ENCODE measurements around the gene RADIL. TPM values are rescaled to one million over a fixed set of nuclear protein-coding genes. Genes with fewer than 3 reads are reported as not detected.

RADIL gene
- under 1 TPM; 0.37 to 0.84 TPM for total RNA-seq

- peak; percentile 89 for DNase-seq
- Mint-ChIP-seq H3K4me1 (peaks cover 12% of the 10 kb centered on the region), H3K27ac (no peak within 1 kb of the TSS), H3K4me3 (peak within 1 kb of the TSS; percentile 51), H3K27me3 (peaks cover 25% of the 10 kb centered on the region), H3K9me3 (no peaks in the 10 kb centered on the region), H3K36me3 (ENCODE audit: low read depth) (no peaks in the 10 kb centered on the region)
- POLR2A ChIA-PET: no interaction called here
- CTCF ChIA-PET: interaction anchor here (0.5 to 1.5 kb wide), 9 partner anchors 9 to 489 kb away, joined by 3 to 8 read pairs (median 4); no protein-coding TSS in a partner anchor
Observed at GRCh38 chr7:4883372-4884144, at the start of gene RADIL. Gene RADIL, minus strand, starts transcription at chr7:4883716. Its CDS starts 5,577 bp downstream, at chr7:4878139.

DNA sequence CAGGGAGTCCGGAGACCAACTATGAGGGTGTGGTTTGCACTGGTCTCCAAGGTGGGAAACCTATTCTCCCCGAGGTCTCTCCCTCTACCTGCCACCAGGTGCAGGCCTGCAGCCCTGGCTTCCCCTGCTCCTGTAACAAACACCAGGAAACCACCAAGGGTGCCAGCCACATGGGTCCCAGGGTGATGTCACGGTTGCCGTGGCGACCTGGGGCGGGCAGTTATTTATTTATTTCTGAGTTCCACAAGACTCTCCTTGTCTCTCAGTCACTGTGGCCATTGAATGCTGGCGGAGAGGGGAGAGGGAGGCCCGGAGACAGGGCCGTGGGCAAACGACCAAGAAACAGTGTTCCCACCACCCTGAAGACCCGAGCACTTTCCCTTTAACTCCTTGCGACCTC, 48.4 kb upstream of the RADIL start:
- CTCF ChIA-PET: no interaction called here
- Mint-ChIP-seq H3K27ac (no peak overlapping the region), H3K9me3 (no peaks in the 10 kb centered on the region), H3K36me3 (ENCODE audit: low read depth) (no peaks in the 10 kb centered on the region), H3K4me1 (no peaks in the 10 kb centered on the region), H3K4me3 (no peak overlapping the region), H3K27me3 (no peaks in the 10 kb centered on the region)
- POLR2A ChIA-PET: no interaction called here
- peak; percentile 10 for DNase-seq

- CTCF ChIA-PET: no interaction called here
- Mint-ChIP-seq H3K4me1 (no peaks in the 10 kb centered on the region), H3K4me3 (no peak overlapping the region), H3K36me3 (ENCODE audit: low read depth) (no peaks in the 10 kb centered on the region), H3K27ac (no peak overlapping the region), H3K9me3 (no peaks in the 10 kb centered on the region), H3K27me3 (no peaks in the 10 kb centered on the region)
- POLR2A ChIA-PET: no interaction called here
- DNase-seq: no peak
Observed at GRCh38 chr7:4929005-4929404, 45.5 kb upstream of the RADIL start.

DNA sequence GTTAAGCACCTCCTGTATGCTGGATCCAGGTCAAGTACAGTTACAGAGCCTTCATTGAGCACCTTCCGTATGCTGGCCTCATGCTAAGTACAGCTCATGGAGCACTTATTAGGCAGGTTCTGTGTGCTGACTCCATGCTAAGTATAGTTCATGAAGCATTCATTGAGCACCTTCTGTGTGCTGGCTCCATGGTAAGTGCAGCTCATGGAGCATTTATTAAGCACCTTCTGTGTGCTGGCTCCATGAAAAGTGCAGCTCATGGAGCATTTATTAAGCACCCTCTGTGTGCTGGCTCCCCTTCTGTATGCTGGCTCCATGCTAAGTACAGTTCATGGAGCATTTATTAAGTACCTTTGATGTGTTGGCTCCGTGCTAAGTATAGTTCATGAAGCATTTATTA, 44.9 kb upstream of the RADIL start:
- ChIA-PET POLR2A (no interaction called here), CTCF (no interaction called here)
- no peak for DNase-seq
- Mint-ChIP-seq H3K9me3 (no peaks in the 10 kb centered on the region), H3K36me3 (ENCODE audit: low read depth) (no peaks in the 10 kb centered on the region), H3K4me3 (no peak overlapping the region), H3K27ac (no peak overlapping the region), H3K27me3 (no peaks in the 10 kb centered on the region), H3K4me1 (no peaks in the 10 kb centered on the region)

DNA sequence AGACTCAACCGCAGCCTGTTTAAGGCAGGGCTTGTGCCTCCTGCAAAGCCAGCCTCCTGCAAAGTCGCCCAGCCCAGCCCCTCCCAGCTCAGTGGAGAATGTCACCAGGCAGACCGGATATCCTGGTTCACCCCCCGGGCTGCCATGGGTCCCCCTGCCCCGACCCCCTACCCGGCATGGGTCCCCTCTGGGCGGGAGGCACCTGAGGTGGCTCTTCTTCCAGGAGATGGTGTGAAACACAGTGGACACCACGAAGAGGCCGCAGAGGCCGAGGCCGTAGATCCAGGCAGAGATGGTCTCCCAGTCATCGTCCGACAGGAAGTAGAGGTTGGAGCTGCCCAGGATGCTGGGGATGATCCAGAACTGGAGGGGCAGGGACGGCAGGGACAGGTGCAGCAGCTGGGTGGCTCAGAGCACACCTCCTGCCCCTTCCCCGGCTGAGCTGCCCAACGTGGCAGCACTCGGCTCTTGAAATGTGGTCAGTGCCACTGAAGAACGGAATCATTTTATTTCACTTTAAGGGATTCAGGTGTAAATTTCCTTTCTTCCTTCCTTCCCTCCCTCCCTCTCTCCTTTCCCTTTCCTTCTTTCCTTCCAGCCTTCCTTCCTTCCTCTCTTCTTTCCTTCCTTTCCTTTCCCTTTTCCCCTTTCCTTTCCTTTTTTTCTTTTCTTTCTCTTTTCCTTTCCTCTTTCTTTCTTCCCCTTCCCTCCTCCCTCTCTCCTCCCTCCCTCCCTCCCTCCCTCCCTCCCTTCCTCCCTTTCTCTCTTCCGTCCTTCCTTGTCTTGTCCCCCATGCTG, 36.7 kb upstream of the RADIL start:
- Mint-ChIP-seq H3K27ac (no peak overlapping the region), H3K4me1 (no peaks in the 10 kb centered on the region), H3K27me3 (no peaks in the 10 kb centered on the region), H3K9me3 (peaks cover 3% of the 10 kb centered on the region), H3K4me3 (no peak overlapping the region), H3K36me3 (ENCODE audit: low read depth) (no peaks in the 10 kb centered on the region)
- no peak for DNase-seq
- ChIA-PET POLR2A (no interaction called here), CTCF (no interaction called here)

DNA sequence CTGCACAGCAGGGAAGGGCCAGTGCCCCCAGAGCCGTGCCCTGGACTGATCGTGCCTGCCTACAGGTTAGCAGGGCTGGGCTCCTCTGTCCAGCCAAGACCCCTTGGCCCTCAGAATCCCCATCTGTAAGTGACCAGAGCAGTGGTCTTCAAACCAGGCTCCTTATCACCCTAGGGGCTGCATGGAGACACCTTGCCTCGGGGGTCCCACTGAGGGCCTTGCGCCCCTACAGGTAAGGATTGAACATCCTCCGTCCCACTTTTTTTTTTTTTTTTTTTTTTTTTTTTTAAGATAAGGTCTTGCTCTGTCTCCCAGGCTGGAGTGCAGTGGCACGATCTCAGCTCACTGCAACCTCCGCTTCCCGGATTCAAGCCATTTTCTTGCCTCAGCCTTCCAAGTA, 32.6 kb upstream of the RADIL start:
- H3K27ac Mint-ChIP-seq: no peak overlapping the region
- ChIA-PET POLR2A (no interaction called here), CTCF (no interaction called here)
- H3K27me3 Mint-ChIP-seq: no peaks in the 10 kb centered on the region
- H3K4me3 Mint-ChIP-seq: no peak overlapping the region
- DNase-seq: no peak
- no peaks in the 10 kb centered on the region for H3K36me3 Mint-ChIP-seq (ENCODE audit: low read depth)
- peaks cover 3% of the 10 kb centered on the region for H3K9me3 Mint-ChIP-seq
- H3K4me1 Mint-ChIP-seq: no peaks in the 10 kb centered on the region

DNA sequence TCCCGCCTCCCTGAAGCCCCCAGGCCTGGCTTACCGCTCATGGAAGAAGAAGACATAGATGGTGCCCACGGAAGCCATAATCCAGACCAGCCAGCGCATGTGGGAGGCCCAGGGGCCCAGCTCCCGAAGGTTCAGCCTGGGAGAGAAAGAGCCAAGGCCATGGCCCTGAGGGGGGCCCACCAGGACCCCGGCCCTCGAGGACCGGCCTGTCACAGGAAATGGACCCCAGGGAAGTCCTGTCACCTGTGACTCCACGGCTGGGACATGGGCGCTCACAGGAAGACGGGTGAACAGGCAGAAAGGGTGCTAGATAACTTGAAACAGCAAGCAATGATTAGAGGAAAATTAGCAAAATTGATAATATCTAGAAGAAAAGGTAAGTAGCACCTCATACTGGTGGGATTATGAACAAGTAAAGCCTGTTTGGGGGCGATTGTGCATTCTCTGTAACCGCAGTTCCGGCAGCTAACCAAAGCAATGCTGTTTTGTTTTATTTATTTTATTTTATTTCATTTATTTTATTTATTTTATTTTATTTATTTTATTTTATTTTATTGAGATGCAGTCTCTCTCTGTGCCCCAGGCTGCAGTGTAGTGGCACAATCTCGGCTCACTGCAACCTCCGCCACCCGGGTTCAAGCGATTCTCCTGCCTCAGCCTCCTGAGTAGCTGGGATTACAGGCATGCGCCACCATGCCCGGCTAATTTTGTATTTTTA, 27.8 kb upstream of the RADIL start:
- Mint-ChIP-seq H3K36me3 (ENCODE audit: low read depth) (no peaks in the 10 kb centered on the region), H3K4me3 (no peak overlapping the region), H3K27ac (no peak overlapping the region), H3K9me3 (no peaks in the 10 kb centered on the region), H3K4me1 (no peaks in the 10 kb centered on the region), H3K27me3 (no peaks in the 10 kb centered on the region)
- CTCF ChIA-PET: no interaction called here
- DNase-seq: no peak
- POLR2A ChIA-PET: no interaction called here

DNA sequence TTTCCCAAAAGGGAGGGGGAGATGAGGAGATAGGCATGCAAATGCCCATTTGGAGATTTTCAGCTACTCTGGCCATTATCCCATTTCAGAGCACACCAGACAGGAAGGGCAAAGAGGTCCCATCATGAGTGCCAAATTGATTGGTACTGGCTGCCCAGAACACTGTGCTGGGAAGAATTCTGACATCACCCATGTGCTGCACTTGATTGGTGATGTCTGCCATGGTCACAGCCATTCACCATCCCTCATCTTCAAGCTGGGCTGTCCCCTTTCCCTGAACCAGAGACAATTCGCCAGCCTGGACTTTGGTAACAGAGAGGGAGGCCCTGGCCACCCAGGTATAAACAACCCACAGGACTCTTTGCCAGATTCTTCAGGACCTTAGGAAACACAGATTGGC, 23.2 kb upstream of the RADIL start:
- no peak overlapping the region for H3K4me3 Mint-ChIP-seq
- no peaks in the 10 kb centered on the region for H3K9me3 Mint-ChIP-seq
- H3K27me3 Mint-ChIP-seq: no peaks in the 10 kb centered on the region
- POLR2A ChIA-PET: no interaction called here
- CTCF ChIA-PET: no interaction called here
- no peak overlapping the region for H3K27ac Mint-ChIP-seq
- no peak for DNase-seq
- H3K4me1 Mint-ChIP-seq: no peaks in the 10 kb centered on the region
- no peaks in the 10 kb centered on the region for H3K36me3 Mint-ChIP-seq (ENCODE audit: low read depth)

DNA sequence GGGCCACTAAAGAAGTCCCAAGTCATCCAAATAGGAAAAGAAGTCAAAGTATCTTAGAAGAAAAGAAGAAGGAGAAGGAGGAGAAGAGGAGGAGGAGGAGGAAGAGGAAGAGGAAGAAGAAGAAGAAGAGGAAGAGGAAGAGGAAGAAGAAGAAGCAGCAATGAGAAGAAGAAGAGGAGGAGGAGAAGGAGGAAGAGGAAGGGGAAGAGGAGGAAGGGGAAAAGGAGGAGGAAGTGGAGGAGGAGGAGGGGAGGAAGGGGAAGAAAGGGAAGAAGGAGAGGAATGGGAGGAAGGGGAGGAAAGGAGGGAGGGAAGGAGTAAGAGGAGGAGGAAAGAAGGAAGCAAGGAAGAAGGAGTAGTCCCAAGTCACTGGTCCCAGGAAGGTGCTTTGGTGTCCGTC, 21.7 kb upstream of the RADIL start:
- DNase-seq: no peak
- CTCF ChIA-PET: no interaction called here
- H3K27ac Mint-ChIP-seq: no peak overlapping the region
- H3K4me1 Mint-ChIP-seq: no peaks in the 10 kb centered on the region
- POLR2A ChIA-PET: no interaction called here
- no peak overlapping the region for H3K4me3 Mint-ChIP-seq
- no peaks in the 10 kb centered on the region for H3K27me3 Mint-ChIP-seq
- H3K36me3 Mint-ChIP-seq (ENCODE audit: low read depth): no peaks in the 10 kb centered on the region
- H3K9me3 Mint-ChIP-seq: no peaks in the 10 kb centered on the region

DNA sequence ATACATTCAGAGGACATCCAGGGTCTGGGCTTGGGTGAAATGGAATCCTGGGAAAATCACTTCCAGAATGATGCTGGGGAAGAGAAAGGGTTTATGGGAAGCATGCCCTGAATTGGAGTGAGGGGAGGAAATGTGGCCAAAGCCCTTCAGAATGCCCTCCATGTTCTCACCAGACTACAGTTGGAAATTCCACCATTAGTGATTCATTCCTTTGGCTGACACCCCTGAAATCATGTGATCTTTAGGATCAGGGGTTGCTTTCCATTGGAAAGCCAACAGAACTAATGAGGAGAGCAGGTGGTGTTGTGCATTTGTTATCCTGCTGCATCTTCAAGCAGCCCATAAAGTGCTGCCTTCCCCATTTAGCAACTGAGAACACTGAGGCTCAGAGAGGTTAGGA, 20.8 kb upstream of the RADIL start:
- no peaks in the 10 kb centered on the region for H3K4me1 Mint-ChIP-seq
- no peaks in the 10 kb centered on the region for H3K9me3 Mint-ChIP-seq
- H3K36me3 Mint-ChIP-seq (ENCODE audit: low read depth): no peaks in the 10 kb centered on the region
- H3K4me3 Mint-ChIP-seq: no peak overlapping the region
- DNase-seq: no peak
- H3K27ac Mint-ChIP-seq: no peak overlapping the region
- ChIA-PET CTCF (no interaction called here), POLR2A (no interaction called here)
- no peaks in the 10 kb centered on the region for H3K27me3 Mint-ChIP-seq

DNA sequence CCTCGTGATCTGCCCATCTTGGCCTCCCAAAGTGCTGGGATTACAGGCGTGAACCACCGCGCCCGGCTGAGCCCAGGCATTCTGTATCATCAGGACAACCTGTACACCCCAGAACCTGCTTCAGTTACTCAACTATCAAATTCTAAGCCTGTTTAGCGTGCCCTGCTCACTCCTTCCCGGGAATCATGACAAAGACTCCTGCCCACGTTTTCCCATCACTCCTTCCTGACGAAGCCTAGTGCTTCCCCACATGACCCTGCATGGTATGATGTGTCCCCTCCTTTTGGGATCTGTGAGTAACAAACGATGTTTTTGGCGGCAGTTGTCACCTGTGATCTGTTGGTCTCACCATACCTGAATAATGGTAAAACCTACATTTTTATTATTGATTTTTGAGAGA, 12.2 kb upstream of the RADIL start:
- peaks cover 4% of the 10 kb centered on the region for H3K9me3 Mint-ChIP-seq
- H3K4me3 Mint-ChIP-seq: no peak overlapping the region
- H3K36me3 Mint-ChIP-seq (ENCODE audit: low read depth): no peaks in the 10 kb centered on the region
- no peak overlapping the region for H3K27ac Mint-ChIP-seq
- H3K27me3 Mint-ChIP-seq: no peaks in the 10 kb centered on the region
- ChIA-PET POLR2A (no interaction called here), CTCF (interaction anchor here (1.0 kb wide), 1 partner anchor 12 kb away, joined by 4 read pairs; the partner anchor contains the start of gene RADIL)
- no peak for DNase-seq
- no peaks in the 10 kb centered on the region for H3K4me1 Mint-ChIP-seq

DNA sequence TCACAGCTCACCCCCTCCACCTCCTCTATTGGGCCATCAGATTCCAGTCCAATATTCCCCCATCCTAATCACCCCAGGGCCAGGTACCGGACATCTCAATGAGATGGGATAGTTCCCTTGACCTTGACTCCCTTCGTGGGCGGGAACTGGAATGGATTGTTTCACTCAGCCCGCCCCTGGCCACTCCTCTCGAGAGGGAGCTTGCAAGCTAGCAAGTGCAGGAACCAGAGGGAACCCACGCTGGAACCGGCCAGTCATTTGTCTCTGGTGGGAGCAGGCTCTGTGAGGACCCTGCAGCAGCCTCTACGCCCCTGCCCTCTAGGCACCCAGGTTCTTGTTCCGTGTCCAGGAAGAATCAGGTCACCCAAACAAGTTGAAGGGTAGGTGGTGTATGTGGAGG, 11.0 kb upstream of the RADIL start:
- H3K27me3 Mint-ChIP-seq: no peaks in the 10 kb centered on the region
- H3K4me3 Mint-ChIP-seq: no peak overlapping the region
- peaks cover 4% of the 10 kb centered on the region for H3K9me3 Mint-ChIP-seq
- ChIA-PET CTCF (no interaction called here), POLR2A (no interaction called here)
- H3K27ac Mint-ChIP-seq: no peak overlapping the region
- no peaks in the 10 kb centered on the region for H3K36me3 Mint-ChIP-seq (ENCODE audit: low read depth)
- no peak for DNase-seq
- H3K4me1 Mint-ChIP-seq: no peaks in the 10 kb centered on the region

DNA sequence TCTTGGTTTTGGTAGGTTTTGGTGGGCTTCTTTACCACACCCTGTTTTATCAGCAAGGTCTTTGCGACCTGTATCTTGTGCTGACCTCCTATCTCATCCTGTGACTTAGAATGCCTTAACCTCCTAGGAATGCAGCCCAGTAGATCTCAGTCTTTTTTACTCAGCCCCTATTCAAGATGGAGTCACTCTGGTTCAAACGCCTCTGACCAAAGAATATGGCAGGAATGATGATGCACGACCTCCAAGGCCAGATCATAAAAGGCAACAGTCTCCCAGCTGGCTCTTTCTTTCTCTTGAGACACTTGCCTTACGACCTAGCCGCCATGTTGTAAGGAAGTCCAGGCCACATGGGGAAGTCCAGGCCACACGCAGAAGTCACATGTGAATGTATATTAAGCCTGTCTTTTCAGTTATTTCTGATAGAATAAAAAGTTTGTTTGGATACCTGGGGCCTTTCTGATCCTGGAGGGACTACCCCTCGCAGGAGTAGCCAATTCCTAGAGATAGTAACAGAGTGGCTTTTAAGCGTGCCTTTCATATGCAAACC, 10.5 kb upstream of the RADIL start:
- POLR2A ChIA-PET: no interaction called here

More for the DNA sequence above, 10.5 kb upstream of the RADIL start:
- H3K4me3 Mint-ChIP-seq: no peak overlapping the region
- H3K9me3 Mint-ChIP-seq: peaks cover 4% of the 10 kb centered on the region
- no peak overlapping the region for H3K27ac Mint-ChIP-seq
- H3K36me3 Mint-ChIP-seq (ENCODE audit: low read depth): no peaks in the 10 kb centered on the region
- DNase-seq: no peak
- H3K27me3 Mint-ChIP-seq: no peaks in the 10 kb centered on the region
- CTCF ChIA-PET: no interaction called here
- no peaks in the 10 kb centered on the region for H3K4me1 Mint-ChIP-seq
